ENCODE measurements around the gene CRELD2.

The CRELD2 gene

DNA sequence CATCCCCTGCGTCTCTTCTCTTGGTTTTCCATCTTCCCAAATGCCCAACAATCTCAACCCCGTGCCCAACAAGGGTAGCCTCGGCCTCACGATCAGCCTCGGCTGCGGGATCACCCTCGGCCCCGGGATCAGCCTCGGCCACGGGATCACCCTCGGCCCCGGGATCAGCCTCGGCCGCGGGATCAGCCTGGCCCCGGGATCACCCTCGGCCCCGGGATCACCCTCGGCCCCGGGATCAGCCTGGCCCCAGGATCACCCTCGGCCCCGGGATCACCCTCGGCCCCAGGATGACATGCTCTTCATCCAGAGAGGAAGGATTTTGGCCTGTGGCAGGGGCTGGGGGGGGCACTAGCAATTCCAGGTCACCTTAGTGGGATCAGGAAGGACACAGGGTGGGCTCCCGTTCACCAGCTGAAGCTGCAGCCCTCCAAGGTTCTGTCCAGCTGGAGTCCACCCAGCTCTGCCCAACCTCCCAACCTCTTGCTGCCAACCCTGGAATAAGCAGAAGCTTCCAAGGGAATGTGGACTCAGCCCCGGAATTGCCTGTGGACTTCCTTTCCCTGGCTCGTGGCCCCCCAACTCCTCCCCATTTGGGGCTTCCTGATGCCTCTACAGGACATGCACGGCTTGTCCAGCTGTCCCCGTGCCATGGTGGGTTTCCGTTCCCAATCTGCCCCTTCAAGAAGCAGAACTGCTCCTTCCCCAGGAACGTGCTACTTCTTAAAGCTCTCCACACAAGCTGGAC, 6.4 kb upstream of the CRELD2 start:
- no peak for DNase-seq (ENCODE audit: low read depth in 2 of 2)

DNA sequence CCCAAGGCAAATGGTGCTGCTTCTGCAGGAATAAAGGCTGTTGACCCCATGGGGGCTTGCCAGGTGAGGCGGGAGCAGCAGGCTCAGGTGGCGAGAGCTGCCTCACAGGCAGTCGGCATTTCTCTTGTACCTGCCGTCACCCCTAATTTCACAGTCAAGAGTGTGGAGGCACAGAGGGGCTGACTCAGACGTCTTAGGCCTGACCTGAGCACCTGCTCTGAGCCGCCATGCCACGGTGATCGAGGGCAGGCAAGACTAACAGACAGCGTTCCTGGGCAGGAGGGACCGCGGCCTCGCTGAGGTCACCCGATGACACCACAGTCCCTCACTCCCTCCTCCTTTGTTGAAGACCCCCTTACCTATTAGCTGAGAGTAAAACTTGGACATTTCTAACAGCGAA, 5.4 kb upstream of the CRELD2 start:
- DNase-seq (ENCODE audit: low read depth in 2 of 2) = no peak

DNA sequence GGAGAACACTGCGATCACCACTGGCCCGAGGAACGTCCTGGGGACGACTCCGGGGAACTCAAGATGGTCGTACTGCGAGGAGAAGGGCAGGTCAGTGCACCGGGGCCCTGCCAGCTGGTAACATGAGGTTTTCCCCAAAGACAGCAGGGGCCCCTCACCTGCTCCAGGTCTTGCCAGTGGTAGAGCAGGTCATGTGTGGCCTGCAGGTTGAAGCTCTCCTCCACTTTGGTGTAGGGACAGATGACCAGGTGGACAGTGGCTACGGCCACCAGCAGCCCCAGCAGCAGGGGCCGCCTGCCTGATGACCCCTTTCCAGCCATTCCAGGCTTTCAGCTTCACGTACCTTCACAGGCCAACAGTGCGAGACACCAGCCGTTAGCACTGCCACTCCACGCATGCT, 5.0 kb upstream of the CRELD2 start:
- DNase-seq (ENCODE audit: low read depth in 2 of 2) = no peak

DNA sequence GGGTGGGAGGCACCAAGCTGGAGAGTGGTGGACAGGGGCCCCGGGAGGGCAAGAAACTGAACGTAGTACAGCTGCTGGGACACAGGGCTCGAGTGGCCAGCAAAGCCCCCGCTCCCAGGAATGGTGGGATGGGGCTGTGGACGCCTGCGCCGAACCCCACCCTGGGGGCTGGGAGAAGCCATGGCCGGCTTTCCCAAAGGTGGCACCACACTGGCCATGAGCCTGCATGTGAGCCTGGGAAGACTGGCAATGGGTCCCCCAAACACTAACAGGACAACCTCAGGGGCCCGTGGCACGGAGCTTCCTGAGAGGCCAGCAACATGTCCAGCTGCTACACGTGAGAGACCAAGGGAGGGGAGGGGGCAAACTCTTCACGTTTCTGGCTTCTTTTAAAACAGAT, 4.2 kb upstream of the CRELD2 start:
- DNase-seq (ENCODE audit: low read depth in 2 of 2) = no peak

DNA sequence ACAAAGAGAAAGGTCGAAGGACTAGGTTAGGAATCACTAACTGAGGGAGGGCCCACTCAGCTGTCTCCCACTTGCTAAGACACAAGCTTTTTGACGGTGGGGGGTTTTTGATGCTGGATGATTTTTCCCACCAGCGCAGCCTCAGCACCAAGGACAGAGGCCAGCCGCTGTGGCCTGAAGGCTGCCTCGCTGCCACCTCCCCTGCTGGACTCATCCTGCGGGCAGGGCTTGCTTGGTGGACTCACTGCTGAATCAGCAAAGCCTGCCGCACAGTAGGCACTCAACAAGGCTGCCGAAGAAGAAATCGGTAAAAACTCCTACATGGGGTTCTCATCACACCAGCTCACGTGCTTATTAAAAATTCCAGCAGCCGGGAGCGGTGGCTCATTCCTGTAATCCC, 2.8 kb upstream of the CRELD2 start:
- no peak for DNase-seq (ENCODE audit: low read depth in 2 of 2)

DNA sequence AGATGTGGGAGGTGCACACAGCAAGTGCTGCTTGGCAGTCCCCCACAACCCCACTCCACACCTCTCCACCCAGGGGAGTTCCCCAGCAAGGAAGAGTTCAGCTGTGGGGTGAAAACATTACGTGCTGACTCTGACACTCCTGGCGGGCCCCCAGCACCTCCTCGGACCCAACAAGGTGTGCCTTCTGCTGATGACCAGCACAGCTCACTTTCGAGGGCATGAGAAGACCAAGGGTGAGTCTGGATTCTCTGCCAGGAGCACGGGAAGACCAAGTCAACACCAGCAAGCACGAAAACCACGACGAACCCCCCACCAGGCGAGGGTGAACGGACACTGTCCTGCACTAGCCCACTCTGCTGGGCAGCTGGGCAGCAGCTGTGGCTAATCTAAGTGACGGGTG, 1.6 kb upstream of the CRELD2 start:
- DNase-seq (ENCODE audit: low read depth in 2 of 2) = no peak

DNA sequence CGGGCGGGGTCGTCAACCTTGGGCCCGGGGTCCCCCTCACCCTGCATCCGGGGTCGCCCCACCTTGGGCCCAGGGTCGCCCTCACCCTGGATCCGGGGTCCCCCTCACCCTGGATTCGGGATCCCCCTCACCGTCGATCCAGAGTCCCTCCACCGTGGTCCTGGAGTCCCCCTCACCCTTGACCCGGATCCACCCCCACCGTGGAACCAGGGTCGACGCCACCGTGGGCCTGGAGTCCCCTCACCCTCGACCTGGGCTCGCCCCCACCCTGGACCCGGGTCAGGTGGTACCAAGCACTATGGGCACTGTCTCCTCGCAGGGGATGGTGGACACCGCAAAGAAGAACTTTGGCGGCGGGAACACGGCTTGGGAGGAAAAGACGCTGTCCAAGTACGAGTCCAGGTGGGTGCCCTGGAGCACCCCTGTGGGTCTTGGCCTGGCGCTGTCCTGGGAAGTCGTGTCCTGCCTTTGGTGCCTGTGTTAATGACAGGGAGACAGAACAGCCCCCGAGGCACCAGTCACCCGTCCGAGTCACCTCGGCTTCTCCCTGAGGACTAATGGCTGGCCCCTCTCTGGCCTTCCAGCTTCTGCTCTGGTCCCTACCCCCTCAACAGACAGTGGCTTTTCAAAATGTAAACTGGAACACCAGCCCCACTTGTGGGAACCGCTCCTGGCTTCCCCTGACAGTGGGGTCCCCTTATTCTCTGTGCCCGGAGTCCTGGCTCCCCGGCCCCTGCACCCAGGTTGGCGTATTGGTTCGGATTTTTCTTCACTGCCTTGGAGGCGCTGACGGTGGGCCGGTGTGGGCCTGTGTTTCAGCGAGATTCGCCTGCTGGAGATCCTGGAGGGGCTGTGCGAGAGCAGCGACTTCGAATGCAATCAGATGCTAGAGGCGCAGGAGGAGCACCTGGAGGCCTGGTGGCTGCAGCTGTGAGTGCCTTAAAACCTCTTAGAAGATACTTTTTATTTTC, 762 bp downstream of the CRELD2 start:
- no peak for DNase-seq (ENCODE audit: low read depth in 2 of 2)

DNA sequence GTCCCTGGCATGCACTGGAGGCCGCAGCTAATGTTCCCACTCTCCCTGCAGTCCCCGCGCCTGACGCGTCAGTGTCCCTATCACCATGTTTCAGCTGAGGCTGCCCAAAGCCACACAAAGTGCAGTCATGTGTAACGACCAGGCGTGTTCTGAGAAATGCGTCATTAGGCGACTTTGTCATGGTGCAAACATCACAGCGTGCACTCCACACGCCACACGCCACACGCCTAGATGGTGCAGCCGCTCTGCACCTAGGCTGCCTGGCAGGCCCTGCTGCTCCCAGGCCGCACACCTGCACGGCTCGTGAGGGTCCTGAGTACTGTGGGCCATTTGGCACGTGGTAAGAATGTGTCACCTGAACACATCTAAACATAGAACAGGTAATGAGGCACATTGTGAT, 2.4 kb downstream of the CRELD2 start:
- no peak for DNase-seq (ENCODE audit: low read depth in 2 of 2)

DNA sequence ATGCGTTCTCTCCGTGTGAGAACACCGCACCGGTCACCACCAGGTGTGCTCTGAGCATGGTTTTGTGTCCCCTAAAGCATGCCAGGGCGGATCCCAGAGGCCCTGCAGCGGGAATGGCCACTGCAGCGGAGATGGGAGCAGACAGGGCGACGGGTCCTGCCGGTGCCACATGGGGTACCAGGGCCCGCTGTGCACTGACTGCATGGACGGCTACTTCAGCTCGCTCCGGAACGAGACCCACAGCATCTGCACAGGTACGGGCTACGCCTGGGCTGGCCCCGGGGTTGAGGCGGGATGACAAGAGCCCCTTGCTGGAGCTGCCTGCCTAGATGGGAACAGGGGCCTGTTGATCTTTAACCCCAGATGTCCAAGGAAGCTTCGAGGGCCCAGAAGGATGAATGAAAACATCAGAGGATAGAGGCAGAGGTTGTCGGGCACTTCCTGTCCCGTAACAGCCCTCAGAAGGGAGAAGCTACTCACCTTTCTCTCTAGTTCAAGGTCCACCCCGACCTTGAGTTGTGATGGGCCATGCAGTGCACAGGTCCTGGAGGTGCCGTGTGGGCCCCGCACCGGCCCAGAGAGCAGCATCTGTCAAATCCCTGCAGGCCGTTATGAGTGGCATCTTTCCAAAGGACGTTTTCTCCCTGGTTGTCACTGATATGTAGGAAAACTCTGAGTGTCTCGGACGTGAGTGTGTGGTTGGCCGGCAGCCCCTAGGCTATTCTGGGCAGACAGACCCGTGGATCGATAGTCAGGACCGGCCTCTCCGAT, 3.3 kb downstream of the CRELD2 start:
- DNase-seq (ENCODE audit: low read depth in 2 of 2) = no peak

DNA sequence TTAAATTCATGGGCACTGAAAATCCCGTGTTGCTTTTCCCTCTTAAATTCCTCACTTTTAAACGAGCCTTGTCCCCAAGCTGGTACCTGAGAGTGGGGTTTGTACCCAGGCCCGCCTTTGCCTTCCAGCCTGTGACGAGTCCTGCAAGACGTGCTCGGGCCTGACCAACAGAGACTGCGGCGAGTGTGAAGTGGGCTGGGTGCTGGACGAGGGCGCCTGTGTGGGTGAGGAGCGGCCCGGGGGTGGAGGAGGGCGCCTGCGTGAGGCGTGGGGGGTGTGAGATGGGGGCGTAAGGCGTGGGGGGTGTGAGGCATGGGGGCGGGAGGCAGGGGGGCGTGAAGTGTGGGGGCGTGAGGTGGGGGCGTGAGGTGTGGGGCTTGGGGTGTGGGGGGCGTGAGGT, 4.0 kb downstream of the CRELD2 start:
- no peak for DNase-seq (ENCODE audit: low read depth in 2 of 2)

DNA sequence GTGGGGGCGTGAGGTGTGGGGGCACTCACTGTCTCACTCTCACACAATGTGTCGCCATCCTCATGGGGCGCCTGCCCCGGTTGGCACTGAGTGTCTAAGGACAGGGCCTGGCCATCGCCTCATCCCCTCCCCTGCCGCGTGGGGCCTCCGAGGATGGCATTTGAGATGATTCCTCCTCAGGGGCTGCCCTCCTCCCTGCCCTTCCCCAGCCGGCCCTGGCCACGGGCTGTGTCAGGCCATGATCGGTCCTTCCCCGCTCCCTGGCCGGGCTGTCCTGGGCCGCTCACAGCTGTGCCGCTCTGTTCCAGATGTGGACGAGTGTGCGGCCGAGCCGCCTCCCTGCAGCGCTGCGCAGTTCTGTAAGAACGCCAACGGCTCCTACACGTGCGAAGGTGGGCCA, 4.5 kb downstream of the CRELD2 start:
- DNase-seq (ENCODE audit: low read depth in 2 of 2) = no peak

DNA sequence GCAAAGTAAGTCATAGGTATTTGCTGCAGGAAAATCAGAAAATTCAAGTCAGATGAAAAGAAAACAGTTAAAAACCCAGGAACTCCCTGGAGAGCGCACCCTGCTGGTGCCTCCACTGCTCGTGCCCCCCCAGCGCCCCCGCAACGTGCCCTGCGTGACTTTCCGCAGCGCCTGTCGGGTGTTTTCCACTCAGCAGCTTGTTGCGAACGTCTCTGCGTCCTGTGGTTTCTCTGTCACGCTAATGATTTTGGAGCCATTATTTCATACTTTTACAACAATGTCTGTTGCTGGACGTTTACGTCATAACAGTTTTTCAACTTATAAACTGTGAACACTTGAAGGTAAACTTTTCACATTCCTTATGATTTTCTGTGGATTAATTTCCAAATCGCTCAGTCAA, 5.0 kb downstream of the CRELD2 start:
- DNase-seq (ENCODE audit: low read depth in 2 of 2) = no peak

DNA sequence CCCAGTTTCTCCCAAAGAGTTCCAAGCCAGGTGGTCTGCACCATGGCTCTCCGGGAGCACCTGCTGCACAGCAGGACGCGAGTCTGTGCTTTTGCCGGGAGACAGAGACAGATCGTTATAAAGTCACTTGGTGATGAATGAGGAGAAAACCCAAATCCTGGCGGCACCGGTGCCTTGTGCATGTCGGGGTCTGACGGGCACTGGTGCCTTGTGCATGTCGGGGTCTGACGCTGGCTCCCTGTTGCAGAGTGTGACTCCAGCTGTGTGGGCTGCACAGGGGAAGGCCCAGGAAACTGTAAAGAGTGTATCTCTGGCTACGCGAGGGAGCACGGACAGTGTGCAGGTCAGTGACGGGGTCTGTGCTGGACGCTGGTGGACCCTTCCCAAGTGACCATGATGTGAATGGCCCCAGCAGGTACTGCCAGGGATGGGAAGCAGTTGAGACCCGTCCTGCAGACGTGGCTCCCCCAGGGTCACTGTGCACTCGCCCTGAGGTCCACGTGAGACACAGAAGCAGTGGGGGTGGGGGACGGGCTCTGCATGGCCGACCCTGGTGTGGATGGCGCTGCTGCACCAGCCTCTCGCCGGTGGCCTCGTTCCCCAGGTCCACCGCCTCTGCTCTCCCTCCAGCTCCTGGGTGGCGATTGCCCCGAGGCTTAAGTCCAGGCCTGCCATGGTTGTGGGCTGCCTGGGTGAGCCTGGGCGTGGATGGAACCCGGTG, 5.8 kb downstream of the CRELD2 start:
- no peak for DNase-seq (ENCODE audit: low read depth in 2 of 2)

DNA sequence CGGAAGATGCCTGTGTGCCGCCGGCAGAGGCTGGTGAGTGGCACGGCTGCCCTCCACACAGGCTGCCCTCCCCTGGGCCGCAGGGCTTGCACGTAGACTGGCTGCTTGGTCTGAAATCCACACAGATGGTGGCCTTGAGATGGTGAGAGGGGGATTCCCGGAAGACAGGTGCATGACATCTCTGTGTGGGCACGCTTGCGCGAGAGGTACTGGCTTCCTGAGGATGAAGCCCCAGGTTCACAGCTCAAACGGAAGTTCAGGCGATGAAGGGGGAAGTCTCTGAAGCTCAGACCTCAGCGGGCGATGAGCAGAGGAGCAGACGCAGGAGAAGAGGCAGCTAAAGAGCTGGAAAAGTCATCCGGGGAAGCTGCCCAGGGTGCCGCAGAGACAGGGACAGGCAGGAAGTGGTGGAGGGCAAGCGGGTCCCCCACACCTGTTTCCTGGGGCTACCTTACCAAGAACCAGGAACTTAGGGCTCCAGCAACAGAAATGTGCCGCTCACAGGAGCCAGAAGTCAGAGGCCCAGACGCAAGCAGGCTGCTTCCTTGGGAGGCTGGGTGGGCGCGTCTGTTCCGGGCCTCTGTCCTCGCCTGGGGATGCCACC, 7.2 kb downstream of the CRELD2 start:
- DNase-seq (ENCODE audit: low read depth in 2 of 2) = peak; percentile 42 to 43

DNA sequence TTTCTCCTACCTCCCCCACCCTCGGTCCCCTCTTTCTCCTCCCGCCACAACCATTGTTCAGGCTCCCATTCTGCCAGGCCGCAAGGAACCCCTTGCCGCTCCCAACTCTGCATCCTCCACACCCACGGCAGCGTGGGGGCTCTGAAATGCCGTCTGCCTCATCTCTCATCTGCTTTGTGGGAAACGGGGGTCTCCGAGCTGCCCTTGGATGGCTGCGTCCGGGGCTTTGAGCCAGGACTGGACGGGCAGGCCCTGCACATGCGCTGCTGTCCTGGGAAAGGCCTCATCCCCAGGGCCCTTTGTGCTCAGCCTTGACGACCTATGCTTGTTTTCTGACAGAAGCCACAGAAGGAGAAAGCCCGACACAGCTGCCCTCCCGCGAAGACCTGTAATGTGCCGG, 8.5 kb downstream of the CRELD2 start:
- no peak for DNase-seq (ENCODE audit: low read depth in 2 of 2)

DNA sequence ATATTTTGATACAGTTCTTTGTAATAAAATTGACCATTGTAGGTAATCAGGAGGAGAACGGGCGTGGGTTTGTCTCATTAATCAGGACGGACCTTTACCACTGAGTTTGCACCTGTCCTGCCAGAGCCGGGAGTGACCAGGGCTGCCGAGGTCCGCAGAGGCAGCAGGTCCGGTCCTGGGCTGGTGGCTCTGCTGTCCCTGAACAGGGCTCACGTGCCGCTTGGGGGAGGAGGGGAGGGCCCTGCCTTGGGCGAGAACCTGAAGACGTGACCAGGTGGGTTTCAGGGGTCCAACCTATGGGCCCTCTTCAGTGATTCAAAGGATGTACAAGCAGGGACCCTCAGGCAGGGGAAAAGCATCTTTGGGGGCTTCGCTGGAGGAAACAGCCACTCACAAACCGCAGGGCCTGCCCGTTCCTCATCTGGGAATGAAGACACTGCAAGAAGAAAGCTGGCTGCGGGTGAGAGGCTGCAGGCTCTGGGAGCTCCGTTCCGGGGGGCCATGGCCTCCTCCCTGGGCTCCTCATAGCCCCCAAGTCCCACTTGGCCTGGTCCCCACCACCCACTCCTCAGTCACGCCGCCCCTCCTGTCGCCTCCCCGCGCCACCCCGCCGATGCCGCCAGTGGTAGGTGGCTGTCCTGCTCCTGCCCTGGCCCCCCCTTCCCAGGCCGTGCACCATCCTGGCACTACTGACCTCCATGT, 9.2 kb downstream of the CRELD2 start:
- no peak for DNase-seq (ENCODE audit: low read depth in 2 of 2)

DNA sequence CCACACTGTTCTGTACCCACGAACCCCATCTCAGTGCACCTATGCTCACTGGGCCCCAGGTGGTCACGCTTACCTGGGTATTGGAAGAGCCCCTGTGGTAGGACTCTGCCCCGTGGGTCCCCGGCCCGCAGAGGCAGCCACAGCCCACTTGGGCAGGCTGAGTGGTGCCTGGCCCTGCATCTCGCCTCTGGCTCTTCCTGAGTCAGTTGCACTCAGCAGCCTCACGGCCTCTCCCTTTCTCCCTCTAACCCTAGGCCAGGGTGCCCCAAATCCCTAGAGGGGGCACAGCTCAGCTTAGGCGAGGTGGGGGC, 9.7 kb downstream of the CRELD2 start:
- no peak for DNase-seq (ENCODE audit: low read depth in 2 of 2)

DNA sequence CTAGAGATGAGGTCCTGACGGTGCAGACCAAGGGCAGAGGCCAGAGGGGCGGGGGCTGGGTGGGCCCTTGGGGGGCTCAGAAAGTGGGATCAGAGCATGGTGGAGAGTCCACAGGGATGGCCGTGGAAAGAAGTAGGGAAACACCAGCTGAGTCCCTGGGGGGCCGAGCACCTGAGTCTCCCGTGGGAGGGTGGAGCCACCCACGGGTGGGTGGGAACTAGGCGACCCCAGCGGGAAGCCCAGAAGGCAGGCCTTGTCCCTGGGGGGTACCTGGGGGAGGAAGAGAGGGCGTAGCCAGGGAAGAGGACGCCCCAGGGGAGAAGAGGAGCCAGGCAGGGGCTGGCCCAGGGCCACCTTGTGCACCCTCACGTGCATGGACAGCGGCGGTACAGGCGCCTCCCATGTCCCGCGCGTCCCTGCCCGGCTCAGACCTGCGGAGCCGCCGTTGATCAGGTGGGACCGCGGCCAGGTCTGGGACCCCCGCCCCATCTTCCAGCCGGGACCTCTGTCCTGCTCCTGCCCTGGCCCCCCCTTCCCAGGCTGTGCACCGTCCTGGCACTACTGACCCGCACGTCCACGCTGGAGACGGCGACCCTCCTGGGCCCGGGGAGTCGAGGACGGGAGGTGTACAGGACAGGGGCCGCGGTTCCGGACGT, 10.2 kb downstream of the CRELD2 start:
- DNase-seq (ENCODE audit: low read depth in 2 of 2) = no peak

DNA sequence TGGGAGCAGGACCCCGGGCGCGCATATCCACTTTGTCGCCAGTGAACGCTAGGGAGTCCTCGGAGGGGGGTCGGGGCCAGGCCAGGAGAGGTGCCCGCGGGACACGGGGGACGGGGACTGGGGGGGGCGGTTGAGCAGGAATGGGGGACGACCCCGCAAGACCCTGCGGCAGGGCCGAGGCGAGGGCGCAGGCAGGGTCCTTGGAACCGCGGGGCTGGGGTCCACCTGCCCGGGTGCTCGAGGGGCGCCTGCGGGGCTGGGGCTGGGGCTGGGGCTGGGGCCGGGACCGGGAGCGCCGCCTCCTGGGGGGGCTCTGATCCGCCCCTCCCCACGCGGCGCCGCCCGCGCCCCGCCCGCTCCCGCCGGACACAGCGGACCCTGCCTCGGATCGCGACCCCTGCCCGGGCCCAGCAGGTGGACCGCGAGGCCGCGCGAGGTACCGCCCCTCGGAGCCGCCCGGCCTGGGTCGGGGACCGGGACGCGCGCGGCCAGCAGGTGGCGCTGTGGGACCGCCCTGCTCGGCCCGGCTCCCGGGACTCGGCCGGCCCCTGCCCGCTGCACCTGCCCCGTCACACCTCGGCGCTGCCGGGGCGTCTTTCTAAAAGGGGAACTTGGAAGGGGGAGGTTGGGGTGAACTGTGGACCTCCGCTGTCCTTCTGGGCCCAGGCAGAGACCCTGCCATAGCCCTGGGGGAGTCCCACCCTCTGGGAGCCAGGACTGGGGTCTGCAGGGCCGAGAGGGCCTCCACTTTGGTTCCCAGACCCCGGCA, 11.0 kb downstream of the CRELD2 start:
- DNase-seq (ENCODE audit: low read depth in 2 of 2) = peak; percentile 65 to 85
